GDM1 (cell line): ENCODE results near the gene UNC13D.
"Not testable (repeated sequence)": the region's sequence is repeated elsewhere in the genome, so short reads cannot be mapped to it uniquely, and the experiment has no call there.

Experiments
- DNase-seq: peaks from one replicate; lab custom pipeline; 2025; lab: John Stamatoyannopoulos, UW

UNC13D gene

GRCh38 chr17:75799402-75799801 is 44.8 kb downstream of the UNC13D start:
- no peak for DNase-seq

- no peak for DNase-seq
These were observed 48.2 kb downstream of the UNC13D start for GRCh38 chr17:75795820-75796607.

GRCh38 chr17:75793460-75793859 is 50.7 kb downstream of the UNC13D start:
- DNase-seq, result no peak

GRCh38 chr17:75791254-75791653 is 53.0 kb downstream of the UNC13D start:
- no peak for DNase-seq

GRCh38 chr17:75785016-75785890 is 59.0 kb downstream of the UNC13D start:
- peak; percentile 95 for DNase-seq

GRCh38 chr17:75784473-75785015 is 59.7 kb downstream of the UNC13D start, which contains the start of gene UNK:
Gene UNK, plus strand, starts transcription at chr17:75784806. Its CDS starts 75 bp downstream, at chr17:75784881.
- peak; percentile 96 for DNase-seq

GRCh38 chr17:75783803-75784472 is 60.3 kb downstream of the UNC13D start:
- no peak for DNase-seq

- peak; percentile 34 for DNase-seq
These were observed 61.0 kb downstream of the UNC13D start for GRCh38 chr17:75783069-75783783.

GRCh38 chr17:75779987-75780889 is 64.0 kb downstream of the UNC13D start:
- DNase-seq, result no peak

GRCh38 chr17:75779250-75779986 is 64.8 kb downstream of the UNC13D start:
- DNase-seq, result peak; percentile 99

GRCh38 chr17:75778861-75779249 is 65.3 kb downstream of the UNC13D start:
- peak; percentile 46 for DNase-seq

GRCh38 chr17:75778066-75778860 is 65.9 kb downstream of the UNC13D start:
- not testable (repeated sequence) for DNase-seq

GRCh38 chr17:75777296-75777922 is 66.8 kb downstream of the UNC13D start:
- no peak for DNase-seq
